Measurements from ENCODE around the gene GRM8.

Gene GRM8

GRCh38 chr7:127230192-127230925 is 22.4 kb downstream of the GRM8 start:
- DNase-seq (ENCODE audit: low read depth) = no peak

GRCh38 chr7:127226685-127227374 is 25.9 kb downstream of the GRM8 start:
- no peak for DNase-seq (ENCODE audit: low read depth)

GRCh38 chr7:127221731-127222130 is 31.0 kb downstream of the GRM8 start:
- DNase-seq (ENCODE audit: low read depth) = no peak

- DNase-seq (ENCODE audit: low read depth) = no peak
Measured at GRCh38 chr7:127214956-127215718, 37.6 kb downstream of the GRM8 start.

- no peak for DNase-seq (ENCODE audit: low read depth)
Measured at GRCh38 chr7:127209886-127210285, 42.9 kb downstream of the GRM8 start.

- no peak for DNase-seq (ENCODE audit: low read depth)
Measured at GRCh38 chr7:127208860-127209259, 43.9 kb downstream of the GRM8 start.

- DNase-seq (ENCODE audit: low read depth) = no peak
Measured at GRCh38 chr7:127208351-127208750, 44.4 kb downstream of the GRM8 start.

GRCh38 chr7:127207806-127208205 is 44.9 kb downstream of the GRM8 start:
- no peak for DNase-seq (ENCODE audit: low read depth)

- DNase-seq (ENCODE audit: low read depth) = no peak
Measured at GRCh38 chr7:127207230-127207629, 45.5 kb downstream of the GRM8 start.

GRCh38 chr7:127194571-127194970 is 58.2 kb downstream of the GRM8 start:
- no peak for DNase-seq (ENCODE audit: low read depth)

- DNase-seq (ENCODE audit: low read depth) = no peak
Measured at GRCh38 chr7:127189886-127190285, 62.9 kb downstream of the GRM8 start.

- DNase-seq (ENCODE audit: low read depth) = no peak
Measured at GRCh38 chr7:127189074-127189473, 63.7 kb downstream of the GRM8 start.

GRCh38 chr7:127187740-127188139 is 65.0 kb downstream of the GRM8 start:
- DNase-seq (ENCODE audit: low read depth) = no peak

- no peak for DNase-seq (ENCODE audit: low read depth)
Measured at GRCh38 chr7:127186686-127187085, 66.1 kb downstream of the GRM8 start.

GRCh38 chr7:127177156-127177555 is 75.6 kb downstream of the GRM8 start:
- DNase-seq (ENCODE audit: low read depth) = no peak

- DNase-seq (ENCODE audit: low read depth) = no peak
Measured at GRCh38 chr7:127162366-127162765, 90.4 kb downstream of the GRM8 start.

- no peak for DNase-seq (ENCODE audit: low read depth)
Measured at GRCh38 chr7:127158659-127159058, 94.1 kb downstream of the GRM8 start.

GRCh38 chr7:127154958-127155357 is 97.8 kb downstream of the GRM8 start:
- no peak for DNase-seq (ENCODE audit: low read depth)

GRCh38 chr7:127154101-127154500 is 98.6 kb downstream of the GRM8 start:
- DNase-seq (ENCODE audit: low read depth) = no peak

GRCh38 chr7:127153315-127153714 is 99.4 kb downstream of the GRM8 start:
- DNase-seq (ENCODE audit: low read depth) = no peak

GRCh38 chr7:127152423-127152822 is 100.3 kb downstream of the GRM8 start:
- no peak for DNase-seq (ENCODE audit: low read depth)

- DNase-seq (ENCODE audit: low read depth) = no peak
Measured at GRCh38 chr7:127151379-127151778, 101.4 kb downstream of the GRM8 start.

- DNase-seq (ENCODE audit: low read depth) = no peak
Measured at GRCh38 chr7:127150543-127150942, 102.2 kb downstream of the GRM8 start.

Measured in activated T-cell treated with anti-CD3 and anti-CD28 coated beads for 24 hours (primary cell).